K562 (cell line): ENCODE measurements around the gene VEGFA. TPM values are rescaled to one million over a fixed set of nuclear protein-coding genes. Genes with fewer than 3 reads are reported as not detected.

Experiments used
- ARHGAP35 ChIP-seq: fragments of 450-650 bp; IDR thresholded peaks from 2 replicates; pipeline ENCODE4 v1.6.1; 2018; ENCODE audit not compliant: partially characterized antibody
- BCOR ChIP-seq: fragments of 450-650 bp; IDR thresholded peaks from 2 replicates; pipeline ENCODE4 v1.6.1; 2016
- KHSRP ChIP-seq: fragments of 450-650 bp; IDR thresholded peaks from 2 replicates; pipeline ENCODE4 v1.6.1; 2017
- NKRF ChIP-seq: fragments of 450-650 bp; IDR thresholded peaks from 2 replicates; pipeline ENCODE4 v1.6.1; 2016; ENCODE audit warnings: borderline replicate concordance
- TRIM24 ChIP-seq, 2 experiments: fragments of 450-650 bp; IDR thresholded peaks; 2 replicates each; pipeline ENCODE4 v1.6.1; 2016
- TRIM25 ChIP-seq: fragments of 450-650 bp; IDR thresholded peaks from 2 replicates; pipeline ENCODE4 v1.7.0; 2016; ENCODE audit warnings: borderline replicate concordance
- TSC22D4 ChIP-seq: fragments of 450-650 bp; IDR thresholded peaks from 2 replicates; pipeline ENCODE4 v1.6.1; 2016; ENCODE audit warnings: missing genetic modification characterization, missing biosample characterization, control low read depth
- polyA plus RNA-seq, 8 experiments: library from polyadenylated mRNA; depleted of rRNA in 4 of 8; stranded (reverse) in 5 of 8; unstranded in 3 of 8; fragments of >200 nt; fragmentation: Nextera tagmentation in 2 of 8; fragmentation: Illumina TruSeq in 1 of 8; extraction: Ambion mirVana in 2 of 8; extraction: Trizol in 1 of 8; gene quantifications; 2 replicates each; pipeline versions ENCODE4 v1.2.1 to v1.2.3, GENCODE V29; 2011 to 2014; ENCODE audit warnings: inconsistent platforms in 1 of 8, missing spikeins in 1 of 8
- total RNA-seq, 7 experiments: library from RNA; depleted of rRNA in 6 of 7; stranded (reverse); fragments of >200 nt in 6 of 7; fragmentation: Illumina TruSeq in 2 of 7; extraction: Trizol in 2 of 7; gene quantifications; 2 replicates each; pipeline versions ENCODE4 v1.2.1 to v1.2.3, GENCODE V29; 2011 to 2021; ENCODE audit warnings: low replicate concordance in 1 of 7
- TF ChIP-seq, protein P1 (sequence below), 2 experiments: fragments of 450-650 bp; IDR thresholded peaks; 2 replicates each; pipeline ENCODE4 v1.6.1; 2016

VEGFA gene
- total and polyA plus RNA-seq, 9 of the 15 experiments (the other 6 are each of a cell fraction or from before 2014, with no cell fraction given): 14.0 to 271 (median 124) TPM

DNA sequence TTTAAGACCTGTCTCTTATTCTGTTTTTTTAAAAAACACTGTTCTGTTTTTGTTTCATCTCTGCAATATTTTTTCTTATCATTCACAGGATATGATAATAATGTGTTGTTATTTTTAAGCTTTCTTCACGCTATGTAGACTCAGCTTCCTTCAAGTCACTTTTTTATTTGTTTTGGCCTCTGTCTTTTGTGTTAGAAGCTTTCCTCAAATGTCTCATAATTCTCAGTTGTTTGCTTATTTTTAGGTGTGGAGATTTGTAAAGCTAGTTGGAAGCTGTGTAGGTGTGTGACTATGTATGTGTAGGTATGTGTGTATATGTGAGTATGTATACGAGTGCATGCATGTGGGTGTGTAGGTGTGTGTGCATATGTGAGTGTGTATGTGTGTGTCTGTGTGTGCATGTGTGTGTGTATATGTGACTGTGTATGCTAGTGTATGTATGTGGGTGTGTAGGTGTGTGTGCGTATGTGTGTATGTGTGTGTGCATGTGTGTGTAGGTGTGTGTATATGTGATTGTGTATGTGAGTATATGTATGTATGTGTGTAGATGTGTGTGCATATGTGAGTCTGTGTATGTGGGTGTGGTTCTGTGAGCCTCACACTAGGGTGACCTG lies 16.3 kb upstream of the VEGFA start (continued):
- TF ChIP-seq TRIM24 (IDR thresholded peaks at IDR 0.05) (peak in 1 of 2 experiments; percentile 38; a peak in 1 of 4 replicates), KHSRP (0 out of 2 replicates have a peak, but pooled peaks have one; percentile 16), ARHGAP35 (peak; percentile 49), TRIM25 (0 out of 2 replicates have a peak, but pooled peaks have one; percentile 39), BCOR (peak; percentile 43; the same call in 1 of the 2 replicates), TSC22D4 (tag) (peak; percentile 93), NKRF (peak; percentile 43; the same call in 1 of the 2 replicates)
- TF ChIP-seq, protein P1, sequence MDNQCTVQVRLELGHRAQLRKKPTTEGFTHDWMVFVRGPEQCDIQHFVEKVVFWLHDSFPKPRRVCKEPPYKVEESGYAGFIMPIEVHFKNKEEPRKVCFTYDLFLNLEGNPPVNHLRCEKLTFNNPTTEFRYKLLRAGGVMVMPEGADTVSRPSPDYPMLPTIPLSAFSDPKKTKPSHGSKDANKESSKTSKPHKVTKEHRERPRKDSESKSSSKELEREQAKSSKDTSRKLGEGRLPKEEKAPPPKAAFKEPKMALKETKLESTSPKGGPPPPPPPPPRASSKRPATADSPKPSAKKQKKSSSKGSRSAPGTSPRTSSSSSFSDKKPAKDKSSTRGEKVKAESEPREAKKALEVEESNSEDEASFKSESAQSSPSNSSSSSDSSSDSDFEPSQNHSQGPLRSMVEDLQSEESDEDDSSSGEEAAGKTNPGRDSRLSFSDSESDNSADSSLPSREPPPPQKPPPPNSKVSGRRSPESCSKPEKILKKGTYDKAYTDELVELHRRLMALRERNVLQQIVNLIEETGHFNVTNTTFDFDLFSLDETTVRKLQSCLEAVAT (IDR thresholded peaks at IDR 0.05): peak; percentile 51 to 63; a peak in 1 of 4 replicates
